GM23248 (cell line): Measurements from ENCODE around the gene KRTAP13-2.

Source experiments
- EZH2 ChIP-seq: fragments of 200-600 bp; sonication (generic); IDR thresholded peaks from 2 replicates; pipeline ENCODE4 v1.6.1; 2018; ENCODE audit warnings: antibody characterized with exemption, mild to moderate bottlenecking; ENCODE audit not compliant: insufficient read depth, poor library complexity, severe bottlenecking
- EZH2phosphoT487 ChIP-seq: fragments of 200-600 bp; sonication (generic); IDR thresholded peaks from 2 replicates; pipeline ENCODE4 v1.6.1; 2018; ENCODE audit warnings: antibody characterized with exemption, moderate library complexity, mild to moderate bottlenecking, low read depth; ENCODE audit not compliant: insufficient read depth

DNA sequence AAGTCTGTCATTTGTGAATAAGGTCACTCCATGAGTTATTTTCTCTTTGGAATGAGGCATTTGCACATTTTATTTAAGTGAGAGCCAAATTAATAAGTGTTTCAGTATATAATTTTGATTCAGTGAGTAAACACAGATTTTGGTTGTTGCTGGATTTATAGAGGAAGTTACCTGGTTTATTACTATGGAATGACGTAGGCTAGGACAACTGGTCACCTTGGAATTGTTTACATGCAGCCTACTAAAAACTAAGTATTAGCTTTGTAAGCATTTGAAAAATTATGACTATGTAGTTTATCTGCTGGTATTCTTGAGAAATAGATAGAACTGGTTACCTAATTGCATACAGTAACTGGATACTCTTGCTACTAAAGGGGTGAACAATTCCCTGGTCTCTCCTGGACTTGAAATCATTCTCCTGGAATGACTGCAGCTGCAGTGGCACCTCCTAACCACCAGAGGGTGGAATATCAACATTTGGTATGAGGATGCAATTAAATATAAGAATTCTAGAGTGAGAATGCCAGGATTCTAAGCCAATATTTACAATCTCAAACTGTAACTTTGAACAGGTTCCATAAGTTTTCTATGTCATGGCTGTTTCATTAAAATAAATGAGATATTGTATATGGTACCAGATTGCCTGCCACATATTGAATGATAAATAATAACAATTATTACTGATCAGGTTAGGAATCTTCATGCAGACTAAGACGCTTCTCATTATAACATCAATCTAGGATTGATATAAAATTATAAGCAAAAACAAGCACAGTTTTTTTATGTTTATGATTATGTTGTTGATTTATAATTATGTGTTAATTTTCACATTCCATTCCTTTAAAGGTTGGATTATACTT lies 31.1 kb downstream of the KRTAP13-2 start:
- TF ChIP-seq EZH2 = no peak
- no peak for TF ChIP-seq EZH2phosphoT487
